Activated T-cell treated with anti-CD3 and anti-CD28 coated beads, Interleukin-2, amount 50 U/mL, for 24 hours (primary cell): ENCODE results near the gene ABCA1.
"Not testable (repeated sequence)": the region's sequence is repeated elsewhere in the genome, so short reads cannot be mapped to it uniquely, and the experiment has no call there.

Experiments
- DNase-seq: peaks from one replicate; pipeline ENCODE4 v3.0.0-alpha.2; 2020
- H3K27ac Mint-ChIP-seq: 2 replicates; pipeline ENCODE4 v1.8.0; 2020; ENCODE audit warnings: mild to moderate bottlenecking, mixed read lengths
- H3K27me3 Mint-ChIP-seq: 2 replicates; pipeline ENCODE4 v1.8.0; 2020; ENCODE audit warnings: mixed read lengths
- H3K36me3 Mint-ChIP-seq: 2 replicates; pipeline ENCODE4 v1.8.0; 2020; ENCODE audit warnings: low read depth, mixed read lengths
- H3K4me1 Mint-ChIP-seq: 2 replicates; pipeline ENCODE4 v1.8.0; 2020; ENCODE audit warnings: low read depth, mixed read lengths
- H3K4me3 Mint-ChIP-seq: 2 replicates; pipeline ENCODE4 v1.8.0; 2020; ENCODE audit warnings: mild to moderate bottlenecking, moderate library complexity, mixed read lengths
- H3K9me3 Mint-ChIP-seq: 2 replicates; pipeline ENCODE4 v1.8.0; 2020; ENCODE audit warnings: mixed read lengths

ABCA1 gene

DNA sequence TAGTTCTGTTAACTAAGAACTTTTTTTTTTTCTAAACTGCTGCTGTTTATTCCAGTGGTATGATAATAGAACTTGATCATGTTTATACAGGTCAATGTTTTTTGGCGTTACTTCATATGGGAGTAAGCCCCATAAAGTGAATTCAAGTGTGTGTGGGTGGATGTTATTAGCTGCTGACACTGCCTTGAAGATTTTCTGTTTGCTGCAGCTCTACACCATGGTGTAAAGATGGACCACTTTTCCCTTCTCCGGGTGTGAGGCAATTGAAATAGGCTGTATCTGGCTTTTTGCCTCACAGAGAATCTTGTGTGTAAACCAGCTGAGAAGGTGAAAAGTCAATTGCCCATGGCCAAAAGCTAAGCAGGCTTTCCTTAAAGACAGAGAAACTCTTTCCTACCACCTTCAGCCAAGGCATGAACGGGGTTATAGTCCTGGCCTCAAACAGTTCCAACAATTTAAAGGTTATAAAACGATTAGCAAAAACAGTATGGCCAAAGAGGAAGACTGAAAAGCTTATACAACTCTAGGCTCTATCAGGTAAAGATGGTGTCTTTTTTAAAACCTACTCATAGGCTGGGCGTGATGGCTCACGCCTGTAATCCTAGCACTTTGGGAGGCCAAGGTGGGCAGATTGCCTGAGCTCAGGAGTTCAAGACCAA lies 33.9 kb upstream of the ABCA1 start:
- no peak for DNase-seq
- H3K27me3 Mint-ChIP-seq, result no peaks in the 10 kb centered on the region
- no peaks in the 10 kb centered on the region for H3K36me3 Mint-ChIP-seq
- peak overlapping the region; percentile 90 for H3K27ac Mint-ChIP-seq
- no peaks in the 10 kb centered on the region for H3K9me3 Mint-ChIP-seq
- peaks cover 27% of the 10 kb centered on the region for H3K4me1 Mint-ChIP-seq
- H3K4me3 Mint-ChIP-seq, result no peak overlapping the region

DNA sequence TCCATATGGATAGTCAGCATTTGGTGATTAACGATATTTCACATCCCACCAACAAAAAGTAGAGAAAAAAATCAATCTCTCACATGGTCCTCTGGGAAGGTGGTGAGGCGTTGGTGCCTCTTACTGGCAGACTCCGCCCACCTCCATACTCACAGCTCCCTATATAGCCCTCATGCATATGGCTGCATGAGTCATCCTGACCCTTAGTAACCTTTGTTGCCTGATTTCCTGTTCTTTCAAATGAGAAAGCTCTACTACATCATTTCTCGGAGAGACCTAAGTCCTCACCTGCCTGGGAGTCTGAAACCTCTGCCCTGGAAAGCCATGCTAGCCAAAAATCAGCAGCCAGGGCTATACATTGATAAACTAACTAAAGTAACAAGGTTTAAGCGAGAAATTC lies 33.3 kb upstream of the ABCA1 start:
- Mint-ChIP-seq H3K27ac (peak overlapping the region; percentile 90), H3K36me3 (no peaks in the 10 kb centered on the region), H3K27me3 (no peaks in the 10 kb centered on the region), H3K4me1 (peaks cover 27% of the 10 kb centered on the region), H3K9me3 (no peaks in the 10 kb centered on the region), H3K4me3 (no peak overlapping the region)
- peak; percentile 37 for DNase-seq

DNA sequence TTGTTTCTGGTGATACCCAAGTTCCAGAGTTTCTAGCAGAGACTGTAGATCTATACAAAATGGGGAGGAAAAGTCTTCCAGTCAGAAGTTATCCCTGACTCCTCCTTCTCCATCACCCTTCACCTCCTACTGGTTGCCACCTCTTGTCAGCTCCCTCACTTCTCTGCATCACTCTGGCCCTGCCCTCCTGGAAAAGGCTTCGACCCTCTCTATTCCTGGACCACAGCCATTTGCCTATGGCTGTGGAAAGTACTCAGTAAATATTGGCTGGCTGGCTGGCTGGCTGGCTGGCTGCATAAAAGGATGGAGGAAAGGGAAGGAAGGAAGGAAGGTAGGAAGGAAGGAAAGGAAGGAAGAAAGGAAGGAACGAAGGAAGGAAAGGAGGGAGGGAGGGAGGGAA lies 32.7 kb upstream of the ABCA1 start:
- Mint-ChIP-seq H3K4me1 (peaks cover 27% of the 10 kb centered on the region), H3K4me3 (no peak overlapping the region), H3K36me3 (no peaks in the 10 kb centered on the region), H3K9me3 (no peaks in the 10 kb centered on the region), H3K27ac (no peak overlapping the region), H3K27me3 (no peaks in the 10 kb centered on the region)
- DNase-seq, result no peak

DNA sequence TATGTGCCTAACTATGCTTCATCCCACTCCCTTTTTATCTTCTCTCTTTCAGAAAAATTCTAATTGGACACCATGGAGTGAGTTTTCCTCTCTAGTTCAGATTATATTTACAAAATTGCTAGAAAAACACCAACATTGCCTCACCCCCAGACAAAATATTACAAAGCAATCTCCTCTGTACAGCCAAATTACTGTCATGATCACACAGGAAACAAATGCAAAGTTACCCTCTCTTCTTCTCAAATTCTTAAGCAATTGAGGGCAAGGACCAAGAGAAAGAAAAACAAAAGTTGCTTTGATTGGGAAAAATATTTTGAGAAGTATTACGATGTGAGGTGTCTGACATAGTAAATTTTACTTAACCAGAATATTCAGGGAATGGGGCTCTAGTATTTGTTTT lies 30.8 kb upstream of the ABCA1 start:
- Mint-ChIP-seq H3K36me3 (no peaks in the 10 kb centered on the region), H3K27me3 (no peaks in the 10 kb centered on the region), H3K9me3 (no peaks in the 10 kb centered on the region), H3K4me1 (peaks cover 27% of the 10 kb centered on the region), H3K4me3 (no peak overlapping the region), H3K27ac (no peak overlapping the region)
- DNase-seq, result no peak

DNA sequence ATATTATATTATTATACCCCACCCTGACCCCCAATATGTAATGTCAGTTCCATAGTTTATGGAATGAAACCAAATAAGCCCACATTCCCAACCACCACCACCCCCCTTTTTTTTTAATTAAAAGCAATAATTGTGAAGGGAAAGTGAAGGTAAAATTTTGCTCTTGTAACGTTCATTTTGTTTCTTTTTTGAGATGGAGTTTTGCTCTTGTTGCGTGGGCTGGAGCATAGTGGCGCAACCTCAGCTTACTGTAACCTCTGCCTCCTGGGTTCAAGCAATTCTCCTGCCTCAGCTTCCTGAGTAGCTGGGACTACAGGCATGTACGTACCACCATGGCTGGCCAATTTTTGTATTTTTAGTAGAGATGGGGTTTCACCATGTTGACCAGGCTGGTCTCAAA lies 30.1 kb upstream of the ABCA1 start:
- not testable (repeated sequence) for H3K36me3 Mint-ChIP-seq, H3K27me3 Mint-ChIP-seq, H3K27ac Mint-ChIP-seq, H3K9me3 Mint-ChIP-seq, H3K4me3 Mint-ChIP-seq, DNase-seq
- H3K4me1 Mint-ChIP-seq, result peaks cover 27% of the 10 kb centered on the region

DNA sequence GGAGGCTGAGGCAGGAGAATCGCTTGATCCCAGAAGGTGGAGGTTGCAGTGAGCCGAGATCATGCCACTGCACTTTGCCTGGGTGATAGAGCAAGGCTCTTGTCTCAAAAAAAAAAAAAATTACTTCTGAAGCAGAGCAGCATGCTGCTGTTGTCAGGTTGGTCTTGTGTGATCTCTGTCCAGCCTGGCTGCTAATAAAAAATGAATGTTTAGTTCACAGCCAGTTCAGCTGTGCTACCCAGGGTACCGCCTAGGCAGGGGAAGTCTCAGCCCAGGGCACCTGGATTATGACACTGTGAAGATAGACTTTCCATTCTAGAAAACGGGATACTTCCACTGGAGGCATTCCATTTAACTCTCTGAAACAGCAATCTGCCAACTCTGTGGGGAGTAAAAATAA lies 23.5 kb upstream of the ABCA1 start:
- no peaks in the 10 kb centered on the region for H3K36me3 Mint-ChIP-seq
- H3K27ac Mint-ChIP-seq, result no peak overlapping the region
- H3K4me3 Mint-ChIP-seq, result no peak overlapping the region
- H3K4me1 Mint-ChIP-seq, result peaks cover 2% of the 10 kb centered on the region
- DNase-seq, result no peak
- H3K27me3 Mint-ChIP-seq, result no peaks in the 10 kb centered on the region
- H3K9me3 Mint-ChIP-seq, result no peaks in the 10 kb centered on the region

DNA sequence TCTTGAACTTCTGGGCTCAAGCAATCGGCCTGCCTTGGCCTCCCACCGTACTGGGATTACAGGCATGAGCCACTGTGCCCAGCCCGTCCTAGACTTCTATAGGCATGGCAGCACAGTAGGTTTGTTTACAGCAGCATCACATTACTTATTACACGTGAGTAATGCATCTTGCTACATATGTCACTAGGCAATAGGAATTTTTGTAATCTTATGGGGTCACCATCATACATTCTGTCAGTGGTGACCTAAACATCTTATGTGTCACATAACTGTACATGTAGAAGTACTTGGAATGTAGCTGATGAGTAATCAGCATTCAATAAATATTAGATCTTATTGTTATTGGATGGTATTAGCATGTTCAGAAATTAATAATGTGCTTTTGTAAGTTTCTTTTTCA lies 22.9 kb upstream of the ABCA1 start:
- peaks cover 2% of the 10 kb centered on the region for H3K4me1 Mint-ChIP-seq
- no peaks in the 10 kb centered on the region for H3K27me3 Mint-ChIP-seq
- H3K27ac Mint-ChIP-seq, result no peak overlapping the region
- no peaks in the 10 kb centered on the region for H3K9me3 Mint-ChIP-seq
- no peak overlapping the region for H3K4me3 Mint-ChIP-seq
- no peak for DNase-seq
- H3K36me3 Mint-ChIP-seq, result no peaks in the 10 kb centered on the region

DNA sequence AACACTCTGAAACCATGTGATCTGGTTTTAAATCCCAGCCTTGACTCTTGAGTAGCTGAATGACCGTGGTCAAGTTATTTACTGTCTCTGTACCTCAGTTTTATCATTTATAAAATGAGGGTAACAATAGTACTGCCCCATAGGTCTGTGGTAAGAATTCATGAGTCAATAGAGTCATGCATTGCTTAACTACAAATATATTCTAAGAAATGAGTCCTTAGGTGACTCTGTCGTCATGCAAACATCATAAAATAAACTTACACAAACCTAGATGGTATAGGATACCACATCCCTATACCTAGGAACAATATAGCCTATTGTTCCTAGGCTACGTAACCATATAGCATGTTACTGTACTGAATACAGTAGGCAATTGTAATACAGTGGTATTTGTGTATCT lies 20.3 kb upstream of the ABCA1 start:
- H3K4me3 Mint-ChIP-seq, result no peak overlapping the region
- H3K27me3 Mint-ChIP-seq, result no peaks in the 10 kb centered on the region
- H3K36me3 Mint-ChIP-seq, result no peaks in the 10 kb centered on the region
- H3K4me1 Mint-ChIP-seq, result peaks cover 2% of the 10 kb centered on the region
- H3K9me3 Mint-ChIP-seq, result no peaks in the 10 kb centered on the region
- no peak for DNase-seq
- H3K27ac Mint-ChIP-seq, result no peak overlapping the region

DNA sequence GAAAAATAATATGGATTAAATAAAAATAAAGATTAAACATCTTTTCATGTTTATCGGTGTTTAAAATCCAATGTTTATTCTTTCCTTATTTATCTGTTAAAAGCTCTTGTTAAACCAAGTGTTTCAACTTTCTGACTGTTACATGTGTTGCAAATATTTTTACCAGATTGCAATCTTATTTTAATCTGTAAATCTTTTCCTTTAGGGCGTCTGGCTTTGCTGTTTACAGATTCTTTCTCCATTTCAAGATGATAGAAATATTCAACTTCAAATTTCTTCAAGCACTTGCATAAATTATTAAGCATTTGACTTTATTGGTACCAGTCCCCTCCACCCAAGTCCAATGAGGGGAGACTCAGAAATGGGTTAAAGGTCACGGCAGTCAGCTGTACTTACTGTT lies 16.9 kb upstream of the ABCA1 start:
- Mint-ChIP-seq H3K9me3 (no peaks in the 10 kb centered on the region), H3K4me1 (peaks cover 11% of the 10 kb centered on the region), H3K27ac (no peak overlapping the region), H3K36me3 (no peaks in the 10 kb centered on the region), H3K4me3 (no peak overlapping the region), H3K27me3 (no peaks in the 10 kb centered on the region)
- no peak for DNase-seq

DNA sequence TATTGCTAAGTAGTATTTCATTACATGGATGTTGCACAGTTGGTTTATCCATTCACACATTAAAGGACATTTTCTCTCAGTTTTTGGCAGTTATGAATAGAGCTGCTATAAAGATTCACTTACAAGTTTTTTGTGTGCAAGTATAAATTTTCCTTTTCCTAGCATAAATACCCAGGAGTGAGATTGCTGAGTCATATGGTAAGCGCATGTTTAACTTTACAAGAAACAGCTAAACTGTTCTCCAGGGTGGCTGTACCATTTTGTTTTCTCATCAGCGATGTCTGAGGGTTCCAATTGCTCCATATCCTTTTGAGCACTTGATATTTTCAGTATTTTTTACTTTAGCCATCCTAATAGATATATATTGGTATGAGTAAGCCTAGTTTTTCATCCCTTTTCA lies 16.4 kb upstream of the ABCA1 start:
- H3K4me1 Mint-ChIP-seq, result peaks cover 11% of the 10 kb centered on the region
- no peak overlapping the region for H3K4me3 Mint-ChIP-seq

DNA sequence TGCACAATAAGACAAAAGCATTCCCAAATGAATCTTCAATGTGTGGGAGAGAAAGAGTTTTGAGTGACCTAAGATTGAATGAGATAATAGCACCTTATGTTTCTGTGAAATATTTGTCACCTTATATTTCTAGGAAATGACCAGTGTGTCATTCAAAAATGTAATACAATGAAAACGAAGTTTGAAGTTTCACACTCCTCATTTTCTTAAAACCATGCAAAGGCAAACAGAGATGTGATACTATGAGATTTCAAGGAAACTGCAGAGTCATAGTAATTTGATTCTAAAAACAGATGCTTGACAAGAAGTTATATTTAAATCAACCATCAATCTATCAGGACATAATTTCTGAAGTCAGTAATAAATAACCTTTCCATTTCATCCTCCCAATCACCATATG lies 13.6 kb upstream of the ABCA1 start:
- Mint-ChIP-seq H3K36me3 (no peaks in the 10 kb centered on the region), H3K9me3 (no peaks in the 10 kb centered on the region), H3K27me3 (no peaks in the 10 kb centered on the region), H3K27ac (peak overlapping the region; percentile 3), H3K4me3 (no peak overlapping the region), H3K4me1 (peaks cover 9% of the 10 kb centered on the region)
- no peak for DNase-seq

More for the DNA sequence above, 16.4 kb upstream of the ABCA1 start:
- DNase-seq, result no peak
- H3K27me3 Mint-ChIP-seq, result no peaks in the 10 kb centered on the region
- H3K36me3 Mint-ChIP-seq, result no peaks in the 10 kb centered on the region
- H3K9me3 Mint-ChIP-seq, result no peaks in the 10 kb centered on the region
- H3K27ac Mint-ChIP-seq, result no peak overlapping the region

DNA sequence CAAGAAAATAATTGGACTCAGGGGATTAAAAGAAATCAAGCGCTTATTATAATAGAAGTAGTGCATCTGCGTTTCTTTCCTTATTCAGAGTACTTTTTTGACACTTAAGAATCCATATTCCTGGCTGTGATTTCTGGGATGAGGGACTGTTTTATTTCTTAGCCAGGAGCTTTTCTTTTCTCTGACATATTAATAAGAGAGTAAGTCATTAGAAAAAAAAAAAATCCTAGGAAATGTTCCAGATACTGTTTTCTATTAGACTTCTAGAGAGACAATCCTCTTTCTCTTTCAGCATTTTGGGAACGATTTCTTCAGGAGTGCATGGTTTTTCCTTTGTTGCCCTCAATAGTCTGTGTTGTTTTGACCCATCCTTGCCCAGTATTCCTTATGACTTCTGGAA lies 8.3 kb upstream of the ABCA1 start:
- no peaks in the 10 kb centered on the region for H3K27me3 Mint-ChIP-seq
- no peaks in the 10 kb centered on the region for H3K9me3 Mint-ChIP-seq
- DNase-seq, result no peak
- no peak overlapping the region for H3K27ac Mint-ChIP-seq
- peaks cover 7% of the 10 kb centered on the region for H3K4me1 Mint-ChIP-seq
- H3K4me3 Mint-ChIP-seq, result no peak overlapping the region
- H3K36me3 Mint-ChIP-seq, result no peaks in the 10 kb centered on the region

DNA sequence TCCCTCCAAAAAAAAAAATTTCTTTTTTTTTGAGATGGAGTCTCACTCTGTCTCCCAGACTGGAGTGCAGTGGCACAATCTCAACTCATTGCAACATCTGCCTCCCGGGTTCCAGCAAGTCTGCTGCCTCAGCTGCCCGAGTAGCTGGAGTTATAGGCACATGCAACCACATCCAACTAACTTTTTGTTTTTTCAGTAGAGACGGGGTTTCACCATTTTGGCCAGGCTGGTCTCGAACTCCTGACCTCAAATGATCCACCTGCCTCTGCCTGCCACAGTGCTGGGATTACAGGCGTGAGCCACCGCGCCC lies 7.5 kb upstream of the ABCA1 start:
- H3K36me3 Mint-ChIP-seq, H3K4me1 Mint-ChIP-seq, H3K27ac Mint-ChIP-seq, H3K9me3 Mint-ChIP-seq, H3K4me3 Mint-ChIP-seq, H3K27me3 Mint-ChIP-seq, DNase-seq: not testable (repeated sequence)

DNA sequence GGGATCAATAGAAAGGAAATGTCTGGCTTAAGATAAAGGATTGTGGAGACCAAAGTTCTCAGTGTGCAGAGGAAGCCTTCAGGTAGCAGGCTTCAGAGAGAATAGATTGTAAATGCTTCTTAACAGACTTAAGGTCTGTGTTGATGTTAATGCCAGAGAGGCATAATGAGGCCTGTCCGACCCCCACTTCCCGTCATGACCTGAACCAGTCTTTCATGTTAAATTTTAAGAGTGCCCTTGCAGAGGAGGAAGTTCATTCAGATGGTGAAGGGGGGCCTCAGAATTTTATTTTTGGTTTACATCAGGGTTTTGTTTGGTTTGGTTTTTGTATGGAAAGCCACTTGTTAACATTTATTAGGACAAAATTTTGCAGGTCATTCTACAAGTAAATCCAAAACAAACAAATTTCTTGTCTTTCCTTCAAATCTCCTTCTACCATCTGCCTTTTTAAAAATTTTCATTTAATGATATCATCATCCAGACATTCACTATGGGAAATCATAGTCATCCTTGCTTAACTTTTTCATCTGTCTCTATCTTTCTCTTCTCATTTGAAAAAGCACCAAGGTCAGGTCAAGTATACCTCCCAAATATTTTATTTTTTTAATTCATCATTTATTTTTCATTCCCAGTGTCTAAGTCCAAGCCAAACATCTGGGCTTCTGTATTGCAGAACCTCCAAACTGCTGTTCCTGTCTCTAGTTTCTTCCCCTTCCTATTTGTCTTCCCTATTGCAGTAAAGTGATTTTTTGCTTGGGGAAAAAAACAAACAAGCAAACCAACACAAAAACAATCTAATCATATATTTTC lies 6.9 kb upstream of the ABCA1 start:
- Mint-ChIP-seq H3K9me3 (no peaks in the 10 kb centered on the region), H3K27me3 (no peaks in the 10 kb centered on the region), H3K27ac (no peak overlapping the region), H3K36me3 (no peaks in the 10 kb centered on the region), H3K4me3 (no peak overlapping the region), H3K4me1 (peaks cover 4% of the 10 kb centered on the region)
- no peak for DNase-seq

DNA sequence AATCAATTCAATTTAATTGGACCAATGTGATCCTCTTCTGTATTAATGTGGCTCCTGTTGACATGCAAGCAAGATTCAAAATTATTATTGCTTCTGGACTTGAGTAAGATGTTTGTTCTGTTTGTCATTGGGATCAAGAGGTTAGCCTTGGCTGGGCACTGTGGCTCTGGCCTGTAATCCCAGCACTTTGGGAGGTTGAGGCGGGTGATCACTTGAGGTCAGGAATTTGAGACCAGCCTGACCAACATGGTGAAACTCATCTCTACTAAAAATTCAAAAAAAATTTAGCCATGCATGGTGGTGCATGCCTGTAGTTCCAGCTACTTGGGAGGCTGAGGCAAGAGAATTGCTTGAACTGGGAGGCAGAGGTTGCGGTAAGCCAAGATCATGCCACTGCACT lies 5.1 kb upstream of the ABCA1 start:
- H3K27me3 Mint-ChIP-seq, H3K27ac Mint-ChIP-seq, H3K9me3 Mint-ChIP-seq, H3K4me3 Mint-ChIP-seq, H3K4me1 Mint-ChIP-seq, DNase-seq, H3K36me3 Mint-ChIP-seq: not testable (repeated sequence)

DNA sequence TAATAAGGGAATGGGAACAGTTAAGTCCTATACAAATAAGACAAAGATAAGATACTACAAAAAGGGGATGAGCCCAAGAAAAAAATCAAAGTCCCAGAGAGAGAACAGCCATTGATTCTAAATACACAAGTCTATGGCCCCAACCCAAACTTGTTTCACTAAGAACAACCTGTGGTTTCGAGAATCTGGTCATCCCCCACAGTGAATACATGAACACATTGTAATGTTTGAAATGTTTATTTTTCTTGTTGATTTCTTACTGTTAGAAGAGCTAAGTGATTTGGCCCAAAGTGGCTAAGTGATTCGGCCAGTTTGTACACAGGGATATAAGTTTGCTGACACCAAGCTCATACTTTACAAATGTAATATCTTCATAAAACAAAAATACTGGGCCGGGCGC lies 3.3 kb upstream of the ABCA1 start:
- DNase-seq, result no peak
- Mint-ChIP-seq H3K27me3 (peaks cover 11% of the 10 kb centered on the region), H3K4me1 (peaks cover 21% of the 10 kb centered on the region), H3K36me3 (no peaks in the 10 kb centered on the region), H3K9me3 (no peaks in the 10 kb centered on the region), H3K4me3 (no peak overlapping the region), H3K27ac (no peak overlapping the region)
